Loucy (cell line): Measurements from ENCODE around the gene SLC17A7.

Experiments
- CTCF ChIP-seq: fragments of 200-600 bp; sonication (generic); conservative IDR thresholded peaks from 2 replicates; pipeline ENCODE4 v1.5.1; 2014; ENCODE audit warnings: mild to moderate bottlenecking, antibody characterized with exemption, low read length
- EZH2phosphoT487 ChIP-seq: fragments of 200-600 bp; IDR thresholded peaks from 2 replicates; pipeline ENCODE4 v1.6.1; 2018; ENCODE audit warnings: antibody characterized with exemption, mild to moderate bottlenecking, moderate library complexity, borderline replicate concordance

DNA sequence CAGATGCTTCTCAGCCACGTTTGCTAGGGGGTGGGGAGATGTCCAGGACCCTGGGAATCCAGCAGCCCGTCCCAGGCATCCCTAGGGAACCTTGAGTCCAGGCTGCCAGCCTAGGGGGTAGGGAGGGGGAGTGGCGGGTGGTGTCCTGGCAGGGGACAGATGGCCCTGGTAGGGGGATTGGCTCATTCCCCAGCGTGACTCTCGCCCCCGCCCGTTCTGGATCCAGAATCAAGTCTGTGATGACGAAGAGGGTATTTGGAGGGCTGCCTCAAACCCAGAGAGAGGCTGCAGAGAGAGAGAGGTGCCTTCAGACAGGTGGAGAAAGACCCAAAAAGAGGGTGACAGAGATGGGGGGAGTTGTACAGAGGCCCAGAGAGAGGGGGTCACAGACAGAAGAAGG, 4.1 kb downstream of the SLC17A7 start:
- TF ChIP-seq CTCF (no peak), EZH2phosphoT487 (no peak)
